Ectodermal cell (in vitro differentiated cells): Measurements from ENCODE around the gene PLA2G3.

Experiments used
- H3K27ac ChIP-seq: 2 replicates; pipeline ENCODE4 v1.7.0; 2013; ENCODE audit warnings: mild to moderate bottlenecking, low read depth, low read length; ENCODE audit not compliant: insufficient read depth, poor library complexity, severe bottlenecking
- H3K27me3 ChIP-seq: 2 replicates; pipeline ENCODE4 v1.7.0; 2013; ENCODE audit warnings: mild to moderate bottlenecking, low read length; ENCODE audit not compliant: insufficient read depth, control insufficient read depth, poor library complexity, severe bottlenecking
- H3K36me3 ChIP-seq: one replicate; pipeline ENCODE4 v1.7.0; 2013; ENCODE audit warnings: low read length; ENCODE audit not compliant: control insufficient read depth, insufficient read depth
- H3K4me1 ChIP-seq: one replicate; pipeline ENCODE4 v1.7.0; 2013; ENCODE audit warnings: low read length; ENCODE audit not compliant: control insufficient read depth, insufficient read depth
- H3K4me3 ChIP-seq: 2 replicates; pipeline ENCODE4 v1.7.0; 2013; ENCODE audit warnings: low read depth, low read length, control low read depth; ENCODE audit not compliant: insufficient read depth
- H3K9me3 ChIP-seq: 2 replicates; pipeline ENCODE4 v1.7.0; 2013; ENCODE audit warnings: mild to moderate bottlenecking, low read length, moderate library complexity; ENCODE audit not compliant: control insufficient read depth
- WGBS, 2 experiments: methylation state at CpG; one replicate each; pipeline ENCODE4 v1.1.7; 2013; ENCODE audit warnings: missing lambda C conversion rate in 2 of 2; 5-methylcytosine and 5-hydroxymethylcytosine counted together

The PLA2G3 gene

DNA sequence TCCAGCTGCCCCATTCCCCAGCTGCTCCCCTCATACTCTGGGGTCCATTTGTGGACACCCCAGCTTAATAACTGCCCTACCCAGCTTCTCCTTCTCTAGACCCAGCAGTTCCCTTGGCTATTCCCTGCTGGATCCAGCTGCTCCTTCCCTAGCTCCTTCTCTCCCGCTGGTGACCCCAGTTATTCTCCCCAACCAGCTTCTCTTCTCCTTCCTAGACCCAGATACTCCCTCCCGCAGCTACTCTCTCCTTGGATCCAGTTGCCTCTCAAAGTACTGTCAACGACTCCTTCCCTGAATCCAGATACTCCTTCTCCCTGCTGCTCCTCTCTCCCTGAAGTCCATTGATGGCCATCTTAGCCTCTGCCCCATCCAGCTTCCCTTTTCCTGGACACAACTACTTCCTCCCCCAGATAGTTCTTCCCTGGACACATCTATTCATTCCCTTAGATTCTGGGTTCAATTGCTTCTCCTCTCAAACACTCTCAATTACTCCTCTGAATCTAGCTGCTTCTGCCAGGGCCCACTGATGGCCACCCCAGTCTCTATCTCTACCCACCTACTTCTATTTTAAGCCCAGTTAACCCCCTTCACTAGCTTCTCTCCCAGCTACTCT lies 44.6 kb downstream of the PLA2G3 start:
- 93% methylated on average over 3 of the region's 3 CpGs for WGBS, 2 experiments
- Histone ChIP-seq H3K27ac (no peak overlapping the region), H3K4me1 (no peaks in the 10 kb centered on the region), H3K27me3 (no peaks in the 10 kb centered on the region), H3K4me3 (no peak overlapping the region), H3K9me3 (no peaks in the 10 kb centered on the region), H3K36me3 (no peaks in the 10 kb centered on the region)

- Histone ChIP-seq H3K4me3 (no peak overlapping the region), H3K27me3 (no peaks in the 10 kb centered on the region), H3K27ac (no peak overlapping the region), H3K4me1 (no peaks in the 10 kb centered on the region), H3K36me3 (no peaks in the 10 kb centered on the region), H3K9me3 (no peaks in the 10 kb centered on the region)
- WGBS, 2 experiments: 89 to 96% methylated on average over 7 of the region's 7 CpGs
Measured at GRCh38 chr22:31094741-31095140, 45.6 kb downstream of the PLA2G3 start.

DNA sequence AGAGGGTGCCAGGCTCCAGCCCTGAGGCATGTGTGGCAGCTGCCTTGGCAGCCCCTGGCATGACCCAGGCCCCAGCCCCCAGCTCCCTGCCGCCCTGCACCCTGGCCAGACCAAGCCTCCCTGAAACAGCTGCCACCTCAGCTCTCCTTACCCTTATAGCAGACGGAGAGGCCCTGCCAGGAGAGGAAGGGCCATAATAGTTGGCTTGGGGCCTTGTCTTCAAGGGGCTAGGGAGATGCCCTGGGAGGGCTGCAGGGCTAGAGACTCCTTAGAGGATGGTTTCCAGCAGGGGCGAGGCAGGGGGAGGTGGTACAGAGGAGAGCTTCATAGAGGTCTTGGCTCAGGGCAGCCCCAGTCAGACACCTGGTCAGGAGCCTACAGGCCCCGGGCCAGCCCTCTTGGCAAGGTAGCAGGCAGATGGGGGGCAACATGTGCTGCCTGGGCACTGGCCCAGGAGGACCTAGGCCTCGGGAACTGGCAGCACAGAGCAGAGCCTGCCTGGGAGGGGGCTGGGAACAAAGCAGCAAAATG lies 46.2 kb downstream of the PLA2G3 start:
- Histone ChIP-seq H3K27me3 (no peaks in the 10 kb centered on the region), H3K36me3 (no peaks in the 10 kb centered on the region), H3K9me3 (no peaks in the 10 kb centered on the region), H3K4me1 (no peaks in the 10 kb centered on the region), H3K4me3 (no peak overlapping the region), H3K27ac (no peak overlapping the region)
- 88 to 94% methylated on average over 5 of the region's 5 CpGs for WGBS, 2 experiments

GRCh38 chr22:31093086-31093850 lies 47.0 kb downstream of the PLA2G3 start:
- 93 to 94% methylated on average over 33 of the region's 33 CpGs for WGBS, 2 experiments
- Histone ChIP-seq H3K9me3 (no peaks in the 10 kb centered on the region), H3K27ac (no peak overlapping the region), H3K27me3 (no peaks in the 10 kb centered on the region), H3K4me3 (no peak overlapping the region), H3K36me3 (no peaks in the 10 kb centered on the region), H3K4me1 (no peaks in the 10 kb centered on the region)

GRCh38 chr22:31092161-31092560 lies 48.1 kb downstream of the PLA2G3 start:
- no peaks in the 10 kb centered on the region for H3K27me3 ChIP-seq
- H3K9me3 ChIP-seq: no peaks in the 10 kb centered on the region
- H3K27ac ChIP-seq: no peak overlapping the region
- 95% methylated on average over 9 of the region's 9 CpGs for WGBS, 2 experiments
- H3K4me3 ChIP-seq: no peak overlapping the region
- H3K4me1 ChIP-seq: no peaks in the 10 kb centered on the region
- no peaks in the 10 kb centered on the region for H3K36me3 ChIP-seq

- H3K4me1 ChIP-seq: no peaks in the 10 kb centered on the region
- no peak overlapping the region for H3K4me3 ChIP-seq
- H3K36me3 ChIP-seq: no peaks in the 10 kb centered on the region
- no peaks in the 10 kb centered on the region for H3K9me3 ChIP-seq
- 82 to 85% methylated on average over 29 of the region's 29 CpGs for WGBS, 2 experiments
- no peaks in the 10 kb centered on the region for H3K27me3 ChIP-seq
- no peak overlapping the region for H3K27ac ChIP-seq
Measured at GRCh38 chr22:31091106-31091975, 49.0 kb downstream of the PLA2G3 start.

DNA sequence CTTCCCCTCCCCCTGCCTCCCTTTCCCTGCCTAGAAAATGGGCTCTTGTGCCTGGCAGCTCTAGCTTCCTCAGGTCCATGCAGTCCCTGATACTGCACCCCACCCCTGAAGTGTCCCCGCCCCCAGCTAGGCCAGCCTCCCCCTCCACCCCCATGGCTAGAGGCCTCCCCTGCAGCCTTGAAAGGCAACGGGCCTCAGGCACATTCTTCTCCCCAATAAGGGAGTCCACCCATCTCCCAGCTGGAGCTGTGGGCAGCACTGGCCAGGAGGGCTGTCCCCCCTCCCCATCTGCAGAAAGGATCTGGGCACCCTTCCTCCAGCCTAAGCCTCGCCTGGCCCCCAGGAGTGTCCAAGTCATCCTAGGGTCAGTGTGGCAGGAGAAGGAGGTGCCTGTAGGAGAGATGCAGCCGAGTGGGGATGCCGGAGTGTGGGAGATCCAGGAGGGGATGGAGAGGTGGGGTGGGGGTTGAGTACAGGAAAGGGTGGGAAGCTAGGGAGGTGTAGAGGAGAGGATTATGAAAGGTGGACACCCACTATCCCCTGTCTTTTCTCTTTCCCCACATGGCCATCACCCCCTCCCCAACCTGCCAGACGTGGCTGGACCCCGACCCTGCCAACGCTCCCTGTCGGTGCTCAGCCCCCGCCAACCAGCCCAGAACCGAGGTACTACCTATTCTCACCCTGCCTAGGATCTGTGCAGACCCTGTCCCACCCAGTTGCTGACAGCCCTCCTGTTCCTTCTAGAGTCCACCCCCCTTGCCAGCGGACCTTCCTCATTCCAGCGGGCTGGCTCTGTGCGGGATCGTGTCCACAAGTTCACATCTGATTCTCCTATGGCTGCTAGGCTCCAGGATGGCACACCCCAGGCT lies 49.9 kb downstream of the PLA2G3 start:
- Histone ChIP-seq H3K9me3 (no peaks in the 10 kb centered on the region), H3K27ac (no peak overlapping the region), H3K4me1 (peaks cover 3% of the 10 kb centered on the region), H3K36me3 (no peaks in the 10 kb centered on the region), H3K4me3 (no peak overlapping the region), H3K27me3 (no peaks in the 10 kb centered on the region)
- 89 to 90% methylated on average over 14 to 15 of the region's 15 CpGs for WGBS, 2 experiments

DNA sequence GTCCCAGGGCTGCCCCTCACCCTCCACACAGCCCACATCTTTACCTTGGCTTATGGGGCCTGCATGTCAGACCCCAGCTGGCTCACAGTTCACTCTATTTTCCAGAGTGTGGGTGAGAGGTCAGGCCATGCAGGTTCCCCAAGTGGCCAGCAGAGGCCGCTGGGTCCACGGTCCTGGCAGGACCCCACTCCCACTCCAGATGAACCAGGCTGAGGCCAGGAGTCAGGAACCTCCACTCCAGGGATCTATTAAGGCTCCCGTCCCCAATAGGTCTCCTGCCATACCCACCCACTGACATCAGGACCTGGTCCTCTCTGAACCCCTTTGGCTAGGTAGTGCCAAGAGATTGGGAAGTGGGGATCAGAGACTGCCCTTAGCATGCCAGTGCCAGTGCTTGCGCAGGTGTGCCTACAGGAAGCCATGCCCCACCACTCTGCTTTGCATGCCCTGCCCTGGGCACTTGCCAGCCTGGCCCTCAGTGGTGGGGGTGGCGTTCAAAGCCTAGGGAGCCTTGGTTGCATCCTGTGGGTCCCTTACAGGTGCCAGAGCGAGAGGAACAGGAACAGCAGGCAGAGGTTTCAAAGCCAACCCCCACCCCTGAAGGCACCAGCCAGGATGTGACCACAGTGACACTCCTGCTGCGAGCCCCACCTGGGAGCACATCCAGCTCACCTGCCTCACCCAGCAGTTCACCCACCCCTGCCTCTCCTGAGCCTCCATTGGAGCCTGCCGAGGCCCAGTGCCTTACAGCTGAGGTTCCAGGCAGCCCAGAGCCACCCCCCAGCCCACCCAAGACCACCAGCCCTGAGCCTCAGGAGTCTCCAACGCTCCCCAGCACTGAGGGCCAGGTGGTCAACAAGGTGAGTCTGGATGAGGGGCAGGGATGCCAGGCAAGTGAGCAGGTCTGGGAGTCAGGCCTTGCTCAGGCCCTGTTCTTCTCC lies 50.9 kb downstream of the PLA2G3 start:
- Histone ChIP-seq H3K27me3 (no peaks in the 10 kb centered on the region), H3K27ac (no peak overlapping the region), H3K36me3 (no peaks in the 10 kb centered on the region), H3K9me3 (no peaks in the 10 kb centered on the region), H3K4me1 (peaks cover 6% of the 10 kb centered on the region), H3K4me3 (no peak overlapping the region)
- WGBS, 2 experiments: 74 to 82% methylated on average over 9 of the region's 9 CpGs
